Gastroesophageal sphincter (tissue), 3 donors: ENCODE data around the gene ONECUT2.

ENCODE experiments used
- CTCF ChIP-seq, 4 experiments: fragments of 200-600 bp in 2 of 4; fragments of 450-650 bp in 2 of 4; sonication (generic) in 1 of 4; IDR thresholded peaks; one replicate each; pipeline ENCODE4 v1.5.1; 2017 to 2019; ENCODE audit warnings: antibody characterized with exemption in 4 of 4, mild to moderate bottlenecking in 2 of 4, moderate library complexity in 2 of 4
- EP300 ChIP-seq: sonication (generic); formaldehyde crosslinking; IDR thresholded peaks from one replicate; pipeline ENCODE4 v1.6.1; 2017; ENCODE audit warnings: antibody characterized with exemption, mild to moderate bottlenecking
- POLR2A ChIP-seq, 2 donors: fragments of 450-650 bp; IDR thresholded peaks; one replicate each; pipeline ENCODE4 v1.6.1; 2017; ENCODE audit warnings: antibody characterized with exemption in 2 of 2, mild to moderate bottlenecking in 2 of 2, moderate library complexity in 1 of 2
- POLR2AphosphoS5 ChIP-seq: sonication (generic); formaldehyde crosslinking; IDR thresholded peaks from one replicate; pipeline ENCODE4 v1.6.1; 2017; ENCODE audit warnings: antibody characterized with exemption

- TF ChIP-seq CTCF (IDR thresholded peaks at IDR 0.05) (no peak), POLR2A (IDR thresholded peaks at IDR 0.05) (no peak), EP300 (no peak), POLR2AphosphoS5 (no peak)
Measured at GRCh38 chr18:57480733-57481132, 45.6 kb downstream of the ONECUT2 start.
